NCI-H1092 (cell line): Measurements from ENCODE around the gene OR13J1.

Experiments used
- DNase-seq: peaks from one replicate; lab custom pipeline; 2025; lab: John Stamatoyannopoulos, UW

Gene OR13J1

DNA sequence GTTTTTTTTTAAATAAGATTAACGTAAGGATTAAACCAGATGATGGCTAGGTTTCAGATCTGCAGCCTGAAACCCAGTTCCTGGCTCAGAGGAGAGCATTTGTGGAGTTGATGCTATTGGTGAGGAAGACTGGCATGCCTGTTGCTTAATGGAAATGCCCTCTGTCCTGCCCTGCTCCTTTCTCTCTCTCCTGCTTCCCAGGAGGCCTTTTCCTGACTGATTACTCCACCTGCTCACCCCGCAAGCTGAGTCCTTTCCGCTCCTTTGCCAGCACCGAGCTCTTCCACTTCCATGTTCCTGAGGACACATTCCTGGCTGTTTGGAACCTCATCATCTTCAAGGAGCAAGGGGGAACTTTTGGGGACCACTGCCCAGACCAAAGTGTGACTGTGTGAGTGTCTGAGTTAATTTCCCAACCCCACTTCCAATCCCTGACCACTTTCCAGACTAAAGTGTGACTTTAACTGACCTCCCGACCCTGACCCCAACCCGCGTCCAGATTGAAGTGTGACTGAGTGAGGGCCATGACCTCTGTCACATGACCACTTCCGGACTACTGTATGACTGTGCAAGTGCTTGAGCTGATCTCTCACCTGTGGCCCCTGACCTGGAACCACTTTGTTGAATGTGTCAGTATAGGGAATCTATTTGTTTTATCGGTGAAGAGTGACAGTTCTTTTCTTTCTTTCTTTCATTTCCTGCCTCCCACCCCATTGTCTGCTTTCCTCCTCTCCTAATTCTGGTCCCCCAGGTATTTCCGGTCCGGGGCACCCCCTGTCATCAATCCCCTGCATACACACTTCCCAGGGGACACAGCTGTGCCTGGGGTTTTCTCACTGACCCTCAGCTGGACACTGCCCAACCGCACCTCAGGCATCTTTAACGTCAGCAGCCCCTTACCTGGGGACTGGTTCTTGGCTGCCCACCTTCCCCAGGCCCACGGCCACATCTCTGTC, 35.7 kb downstream of the OR13J1 start:
- DNase-seq, result no peak

DNA sequence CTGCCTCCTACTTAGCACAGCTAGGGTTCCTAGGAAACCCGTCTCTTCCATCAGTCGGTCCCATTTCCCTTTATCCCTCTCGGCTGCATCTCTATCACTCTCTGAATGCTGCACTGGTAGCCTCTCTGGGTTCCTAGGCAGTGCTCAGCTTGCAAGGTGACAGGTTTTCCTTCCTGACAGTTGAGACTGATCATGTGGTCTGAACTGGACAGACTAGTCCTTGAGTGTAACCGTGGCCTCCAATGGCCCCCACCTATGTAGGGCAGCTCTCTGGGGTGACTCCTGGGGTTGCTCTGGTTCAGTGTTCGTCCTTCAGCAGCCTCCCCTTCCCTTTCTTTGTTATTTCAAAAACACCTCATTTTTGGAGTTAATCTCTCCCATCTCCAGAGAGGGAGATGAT, 37.4 kb downstream of the OR13J1 start:
- no peak for DNase-seq

DNA sequence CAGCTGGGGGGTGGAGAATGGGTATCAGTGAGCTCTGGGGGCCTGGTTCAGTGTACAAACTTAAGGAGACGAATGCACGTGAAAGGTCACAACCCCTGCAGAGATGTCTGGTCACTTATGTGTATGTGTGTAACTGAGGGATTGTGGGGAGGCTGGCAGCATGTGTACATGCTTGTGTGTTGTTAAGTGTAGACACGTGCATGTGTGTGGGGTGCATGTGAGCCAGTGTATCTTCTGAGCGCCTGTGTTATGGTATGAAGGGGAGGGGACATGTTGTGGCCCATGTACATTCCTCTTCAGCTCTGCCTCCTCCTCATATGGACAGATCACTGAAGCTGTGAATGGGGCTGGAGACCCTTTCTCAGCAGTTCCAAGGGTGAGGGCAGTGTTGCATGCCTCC, 39.2 kb downstream of the OR13J1 start:
- no peak for DNase-seq

DNA sequence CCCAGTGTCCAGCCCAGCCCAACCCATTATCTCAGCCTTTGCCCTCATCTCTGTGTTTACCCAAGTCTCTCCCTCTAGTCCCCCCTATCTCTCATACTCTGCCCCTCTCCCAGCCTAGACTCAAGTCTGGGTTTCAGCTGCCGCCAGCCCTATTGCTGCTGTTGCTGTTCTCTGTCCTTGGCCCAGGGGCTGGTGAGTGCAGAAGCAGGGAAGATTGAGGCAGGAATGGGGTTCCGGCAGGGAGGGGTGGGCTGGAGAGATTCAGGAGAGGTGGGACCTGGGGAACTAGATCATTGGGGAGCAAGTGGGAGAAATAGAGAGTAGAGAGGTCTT, 40.5 kb downstream of the OR13J1 start:
- no peak for DNase-seq

DNA sequence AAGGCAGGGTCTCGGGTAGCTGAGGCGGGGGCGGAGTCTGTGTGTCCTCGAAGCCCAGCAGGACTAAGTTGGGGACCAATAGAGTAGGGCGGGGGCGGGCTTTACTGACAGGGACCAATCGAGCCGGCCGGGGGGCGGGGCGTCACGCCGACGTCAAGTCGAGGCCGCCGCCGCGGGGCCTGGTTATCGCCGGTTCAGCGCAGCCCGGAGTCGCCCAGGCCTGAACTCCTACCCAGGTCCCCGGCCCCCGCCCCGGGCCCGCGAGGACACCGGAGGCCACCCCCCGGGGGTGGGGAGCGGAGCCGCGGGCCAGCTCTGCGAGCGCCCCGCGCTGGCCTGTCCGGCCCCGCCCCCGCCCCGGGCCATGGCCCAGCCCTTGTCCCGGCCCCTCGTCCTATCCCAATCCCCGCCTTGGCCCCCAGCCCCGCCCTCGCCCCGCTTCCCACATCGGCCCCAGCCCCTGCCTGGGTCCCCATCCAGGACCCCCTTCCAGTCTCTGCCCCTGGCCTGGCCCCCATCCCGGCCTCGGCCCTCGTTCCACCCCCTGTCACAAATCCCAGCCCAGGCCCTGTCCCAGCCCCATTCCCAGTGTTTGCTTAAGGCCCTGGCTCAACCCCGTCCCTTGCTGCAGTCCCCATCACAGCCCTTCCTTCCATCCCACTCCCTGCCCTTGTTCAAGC, 41.0 kb downstream of the OR13J1 start, which contains the start of gene TMEM8B:
TSS of gene TMEM8B (plus strand) at position 145 of the 680 bp plus-strand sequence. CDS start at position 365, 220 bp downstream.
- DNase-seq, result peak; percentile 95

DNA sequence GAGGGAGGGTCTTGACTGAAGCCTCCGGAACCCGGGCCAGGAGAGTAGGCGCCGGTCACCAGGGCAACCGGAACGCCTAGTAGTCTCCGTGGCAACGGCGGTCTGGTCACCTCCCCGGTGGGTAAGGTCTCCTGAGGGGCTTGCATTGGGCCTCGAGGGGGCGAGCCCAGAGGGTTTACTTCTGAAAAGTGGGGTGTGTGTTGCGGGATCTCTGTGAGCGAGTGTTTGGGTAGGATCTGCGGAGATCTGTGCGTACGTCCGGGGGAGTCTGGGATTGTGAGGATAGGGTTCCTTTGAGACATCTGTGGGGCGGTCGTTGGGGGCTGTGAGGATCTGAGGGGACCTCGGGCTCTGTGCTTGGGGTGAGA, 41.5 kb downstream of the OR13J1 start, which contains the start of gene FAM221B:
TSS of gene FAM221B (minus strand) at position 17 of the 368 bp plus-strand sequence. CDS start 2,571 bp downstream, outside the sequence.
- peak; percentile 33 for DNase-seq

DNA sequence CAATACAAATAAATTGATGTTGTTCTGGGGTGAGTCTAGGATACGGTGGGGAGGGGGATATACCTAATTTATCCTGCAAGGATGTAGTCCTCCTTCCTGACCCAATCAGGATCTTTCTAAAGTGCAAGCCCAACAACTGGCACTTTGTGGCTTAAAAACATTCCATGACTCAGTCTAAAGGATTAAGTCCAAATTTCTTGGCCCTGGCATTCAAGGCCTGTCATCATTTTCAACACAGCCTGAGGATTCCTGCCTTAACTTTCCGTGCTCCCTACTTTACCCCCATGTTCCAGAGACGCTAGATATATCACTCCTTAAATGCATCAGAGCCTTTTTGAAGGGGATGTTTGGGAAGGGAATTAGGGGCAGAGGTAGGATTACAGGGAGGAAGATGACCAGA, 42.7 kb downstream of the OR13J1 start:
- DNase-seq, result no peak

DNA sequence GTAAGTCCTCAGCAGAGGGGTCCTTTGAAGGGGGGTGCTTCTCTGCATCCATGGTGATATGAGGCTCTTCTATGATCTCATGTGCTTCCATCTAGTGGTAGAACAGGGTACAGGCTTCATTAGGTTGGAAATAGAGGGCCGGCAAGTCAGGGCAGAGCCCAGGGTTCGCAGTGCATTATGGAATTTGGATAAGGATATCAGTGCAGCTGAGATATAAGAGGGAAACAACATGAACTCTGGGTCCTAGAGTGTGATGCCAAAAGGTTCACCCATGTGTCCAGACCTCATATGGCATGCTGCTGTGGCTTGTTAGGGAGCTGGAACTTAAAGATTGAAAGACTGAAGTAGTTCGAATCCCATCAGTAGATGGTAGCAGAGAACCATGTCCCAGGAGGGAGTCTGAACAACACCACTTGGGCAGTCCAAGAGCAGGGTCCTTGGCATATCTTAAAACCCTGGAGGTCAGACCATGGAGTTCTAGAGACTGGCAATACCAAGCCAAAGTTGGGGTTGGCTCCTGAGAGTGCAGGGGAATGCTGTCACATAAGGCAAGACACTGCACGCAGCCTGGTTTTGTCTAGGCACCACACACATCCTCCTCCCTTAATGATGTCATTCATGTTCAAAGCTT, 44.0 kb downstream of the OR13J1 start:
- DNase-seq, result peak; percentile 45

DNA sequence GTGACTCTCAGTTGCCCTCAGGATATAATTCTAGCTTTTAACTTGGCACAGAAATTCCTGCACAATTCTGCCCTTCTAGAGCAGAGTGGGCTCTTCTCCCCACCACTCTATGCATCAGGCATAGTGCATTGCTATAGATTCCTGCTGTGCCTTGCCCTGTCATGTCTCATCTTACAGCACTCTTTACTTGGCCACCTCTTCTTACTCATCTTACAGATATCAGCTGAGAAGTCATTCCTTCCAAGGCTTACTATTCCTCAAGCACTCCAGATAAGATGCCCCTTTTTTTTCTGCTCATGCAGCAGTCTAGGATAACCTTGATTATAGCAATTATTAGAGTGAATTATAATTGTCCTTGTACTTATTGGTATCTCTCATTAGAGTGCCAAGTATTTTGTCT, 47.3 kb downstream of the OR13J1 start:
- no peak for DNase-seq

DNA sequence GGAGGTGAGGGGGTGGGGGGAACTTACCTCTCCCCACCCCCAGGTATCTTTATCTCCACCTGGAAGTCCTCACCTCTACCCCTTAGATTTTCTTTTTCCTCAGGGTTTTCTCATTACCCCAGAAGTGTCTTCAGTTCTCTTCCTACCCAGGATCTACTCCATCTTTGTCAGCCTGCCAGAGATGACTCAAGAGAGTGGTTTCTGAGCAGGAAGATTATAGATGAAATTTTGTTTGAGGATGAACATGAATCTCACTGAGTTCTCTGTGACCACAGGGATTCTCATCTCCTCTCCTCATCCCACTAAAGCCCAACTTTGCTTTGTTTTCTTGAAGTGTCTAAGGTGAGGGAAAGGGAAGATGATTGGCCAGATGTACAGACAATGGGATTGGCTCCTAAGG, 50.1 kb downstream of the OR13J1 start:
- no peak for DNase-seq
